H9 (cell line): ENCODE data around the gene COL4A1. TPM values are rescaled to one million over a fixed set of nuclear protein-coding genes. Genes with fewer than 3 reads are reported as not detected.

Source experiments
- DNase-seq: peaks from one replicate; pipeline ENCODE4 v3.0.0-alpha.2; 2017
- H2AFZ ChIP-seq: one replicate; pipeline ENCODE4 v1.6.1; 2013; ENCODE audit warnings: mild to moderate bottlenecking, low read length, control low read depth, moderate library complexity
- H2AK5ac ChIP-seq: 2 replicates; pipeline ENCODE4 v1.6.1; 2013; ENCODE audit warnings: low read length, control low read depth, mixed read lengths; ENCODE audit not compliant: insufficient read length
- H2BK120ac ChIP-seq: one replicate; pipeline ENCODE4 v1.6.1; 2013; ENCODE audit warnings: low read depth, mild to moderate bottlenecking, low read length, control low read depth, inconsistent platforms; ENCODE audit not compliant: poor library complexity, severe bottlenecking
- H2BK12ac ChIP-seq: 2 replicates; pipeline ENCODE4 v1.6.1; 2013; ENCODE audit warnings: low read length, control low read depth, mixed read lengths, low read depth; ENCODE audit not compliant: insufficient read length
- H2BK15ac ChIP-seq: 2 replicates; pipeline ENCODE4 v1.6.1; 2013; ENCODE audit warnings: low read depth, low read length, control low read depth
- H2BK20ac ChIP-seq: one replicate; pipeline ENCODE4 v1.6.1; 2013; ENCODE audit warnings: low read depth, mild to moderate bottlenecking, low read length, control low read depth, inconsistent platforms; ENCODE audit not compliant: poor library complexity, severe bottlenecking
- H2BK5ac ChIP-seq: 2 replicates; pipeline ENCODE4 v1.6.1; 2013; ENCODE audit warnings: low read length, control low read depth, mixed read lengths; ENCODE audit not compliant: insufficient read length
- H3K14ac ChIP-seq: 2 replicates; pipeline ENCODE4 v1.6.1; 2013; ENCODE audit warnings: low read length, control low read depth; ENCODE audit not compliant: insufficient read depth
- H3K18ac ChIP-seq: 2 replicates; pipeline ENCODE4 v1.6.1; 2013; ENCODE audit warnings: low read depth, mild to moderate bottlenecking, mixed read lengths, low read length, control low read depth; ENCODE audit not compliant: insufficient read length
- H3K23ac ChIP-seq: 2 replicates; pipeline ENCODE4 v1.6.1; 2013; ENCODE audit warnings: low read length, control low read depth, mixed read lengths, low read depth; ENCODE audit not compliant: insufficient read length
- H3K23me2 ChIP-seq: 2 replicates; pipeline ENCODE4 v1.6.1; 2013; ENCODE audit warnings: low read depth, mild to moderate bottlenecking, mixed read lengths, low read length, control low read depth; ENCODE audit not compliant: insufficient read length, poor library complexity, severe bottlenecking
- H3K27ac ChIP-seq: 2 replicates; pipeline ENCODE4 v1.5.1; 2013; ENCODE audit warnings: low read length, control low read depth, mixed read lengths, low read depth; ENCODE audit not compliant: insufficient read length
- H3K27me3 ChIP-seq: 2 replicates; pipeline ENCODE4 v1.6.1; 2013; ENCODE audit warnings: low read length, control low read depth, inconsistent platforms; ENCODE audit not compliant: insufficient read depth
- H3K4ac ChIP-seq: 2 replicates; pipeline ENCODE4 v1.6.1; 2013; ENCODE audit warnings: low read depth, mild to moderate bottlenecking, control low read depth, inconsistent platforms, low read length, moderate library complexity
- H3K4me1 ChIP-seq: 2 replicates; pipeline ENCODE4 v1.6.1; 2013; ENCODE audit warnings: low read length, control low read depth, inconsistent platforms; ENCODE audit not compliant: insufficient read depth
- H3K4me2 ChIP-seq: 2 replicates; pipeline ENCODE4 v1.6.1; 2013; ENCODE audit warnings: low read length, control low read depth, mixed read lengths; ENCODE audit not compliant: insufficient read length, insufficient read depth
- H3K56ac ChIP-seq: 2 replicates; pipeline ENCODE4 v1.6.1; 2013; ENCODE audit warnings: low read depth, mild to moderate bottlenecking, mixed read lengths, low read length, control low read depth; ENCODE audit not compliant: insufficient read length
- H3K79me1 ChIP-seq: 2 replicates; pipeline ENCODE4 v1.6.1; 2013; ENCODE audit warnings: low read depth, mild to moderate bottlenecking, moderate library complexity, low read length, control low read depth, inconsistent platforms; ENCODE audit not compliant: insufficient read depth, poor library complexity, severe bottlenecking
- H3K79me2 ChIP-seq: 2 replicates; pipeline ENCODE4 v1.6.1; 2013; ENCODE audit warnings: low read length, control low read depth, inconsistent platforms; ENCODE audit not compliant: insufficient read depth
- H3K9ac ChIP-seq: 2 replicates; pipeline ENCODE4 v1.6.1; 2013; ENCODE audit warnings: low read length, control low read depth, mixed read lengths; ENCODE audit not compliant: insufficient read length; ENCODE audit errors: extremely low read depth
- H3K9me3 ChIP-seq: one replicate; pipeline ENCODE4 v1.6.1; 2013; ENCODE audit warnings: low read depth, low read length, inconsistent platforms; ENCODE audit not compliant: control insufficient read depth
- H3T11ph ChIP-seq: one replicate; pipeline ENCODE4 v1.6.1; 2013; ENCODE audit warnings: mild to moderate bottlenecking, low read length, control low read depth, inconsistent platforms
- H4K20me1 ChIP-seq: one replicate; pipeline ENCODE4 v1.6.1; 2013; ENCODE audit not compliant: control insufficient read depth, insufficient read length, insufficient read depth
- H4K5ac ChIP-seq: 2 replicates; pipeline ENCODE4 v1.6.1; 2013; ENCODE audit warnings: low read depth, mild to moderate bottlenecking, mixed read lengths, low read length, control low read depth; ENCODE audit not compliant: insufficient read length
- H4K8ac ChIP-seq: replicated peaks from 2 replicates; pipeline ENCODE4 v1.6.1; 2013; ENCODE audit warnings: low read length, control low read depth, mixed read lengths, low read depth; ENCODE audit not compliant: insufficient read length
- H4K91ac ChIP-seq: 2 replicates; pipeline ENCODE4 v1.6.1; 2013; ENCODE audit warnings: low read depth, mild to moderate bottlenecking, moderate library complexity, mixed read lengths, low read length, control low read depth; ENCODE audit not compliant: insufficient read length
- H3K27ac Mint-ChIP-seq, 3 experiments: 2 replicates in 2 of 3; 3 replicates in 1 of 3; pipeline ENCODE4 v1.8.0; 2020 to 2021; ENCODE audit warnings: mixed read lengths in 3 of 3, mild to moderate bottlenecking in 1 of 3, moderate library complexity in 1 of 3
- H3K27me3 Mint-ChIP-seq: 2 replicates; pipeline ENCODE4 v1.8.0; 2021; ENCODE audit warnings: low read depth, mild to moderate bottlenecking, moderate library complexity, mixed read lengths
- H3K36me3 Mint-ChIP-seq, 3 experiments: 2 replicates in 2 of 3; 3 replicates in 1 of 3; pipeline ENCODE4 v1.8.0; 2020 to 2021; ENCODE audit warnings: low read depth in 3 of 3, mixed read lengths in 3 of 3; ENCODE audit not compliant: insufficient read depth in 1 of 3
- H3K4me1 Mint-ChIP-seq, 2 experiments: 2 replicates each; pipeline ENCODE4 v1.8.0; 2020; ENCODE audit warnings: mixed read lengths in 2 of 2
- H3K4me3 Mint-ChIP-seq, 2 experiments: 2 replicates in 1 of 2; 3 replicates in 1 of 2; pipeline ENCODE4 v1.8.0; 2020 to 2021; ENCODE audit warnings: mild to moderate bottlenecking in 2 of 2, mixed read lengths in 2 of 2, moderate library complexity in 1 of 2
- H3K9me3 Mint-ChIP-seq, 2 experiments: 2 replicates in 1 of 2; 3 replicates in 1 of 2; pipeline ENCODE4 v1.8.0; 2020; ENCODE audit warnings: mild to moderate bottlenecking in 2 of 2, mixed read lengths in 2 of 2, moderate library complexity in 1 of 2
- CTCF ChIP-seq: fragments of 200-600 bp; sonication (generic); conservative IDR thresholded peaks from 3 replicates; pipeline ENCODE4 v1.8.0; 2021; ENCODE audit warnings: antibody characterized with exemption, mild to moderate bottlenecking
- WGBS: extraction: QIAGEN DNeasy Blood & Tissue Kit; methylation state at CpG from one replicate; pipeline ENCODE4 v1.1.7; 2013; ENCODE audit warnings: missing lambda C conversion rate, low lambda C conversion rate, mixed read lengths; ENCODE audit not compliant: insufficient read length; ENCODE audit errors: extremely low coverage; 5-methylcytosine and 5-hydroxymethylcytosine counted together
- total RNA-seq: library from RNA; stranded (reverse); gene quantifications from 2 replicates; pipeline ENCODE4 v1.2.1, GENCODE V29; 2021

The COL4A1 gene
- total RNA-seq, 1 experiment from 2014 or later = 73.1 TPM

GRCh38 chr13:110297011-110297410 is 9.9 kb downstream of the COL4A1 start:
- H3K14ac ChIP-seq = no peak overlapping the region
- TF ChIP-seq CTCF = no peak
- no peak overlapping the region for H2BK20ac ChIP-seq
- no peak overlapping the region for H3K27ac ChIP-seq
- H2BK15ac ChIP-seq = no peak overlapping the region
- H3K27ac Mint-ChIP-seq = no peak overlapping the region
- no CpG with 5 or more reads among the region's 6 CpGs for WGBS
- H3K9me3 Mint-ChIP-seq = no peaks in the 10 kb centered on the region
- H3K23me2 ChIP-seq = no peaks in the 10 kb centered on the region
- H3T11ph ChIP-seq = no peak overlapping the region
- H3K18ac ChIP-seq = no peak overlapping the region
- H3K4me2 ChIP-seq = no peak overlapping the region
- H3K79me2 ChIP-seq = peaks cover 2% of the 10 kb centered on the region; the same call in 1 of the 2 replicates
- H3K4me1 Mint-ChIP-seq = peaks cover 25 to 28% of the 10 kb centered on the region in 2 experiments
- no peaks in the 10 kb centered on the region; a peak in 1 of 7 replicates for H3K36me3 Mint-ChIP-seq
- no peak overlapping the region for H3K23ac ChIP-seq
- H3K4me1 ChIP-seq = no peaks in the 10 kb centered on the region; the same call in 1 of the 2 replicates
- no peak overlapping the region for H3K9ac ChIP-seq
- DNase-seq = no peak
- no peak overlapping the region for H2AFZ ChIP-seq
- no peaks in the 10 kb centered on the region for H3K27me3 ChIP-seq
- H3K4ac ChIP-seq = no peak overlapping the region
- no peak overlapping the region for H2AK5ac ChIP-seq
- H3K79me1 ChIP-seq = no peaks in the 10 kb centered on the region
- H3K9me3 ChIP-seq = no peaks in the 10 kb centered on the region
- no peak overlapping the region for H2BK120ac ChIP-seq
- H2BK5ac ChIP-seq = no peak overlapping the region
- no peak overlapping the region for H3K56ac ChIP-seq
- H4K91ac ChIP-seq = no peak overlapping the region
- H4K20me1 ChIP-seq = no peaks in the 10 kb centered on the region
- H2BK12ac ChIP-seq = no peak overlapping the region
- no peak overlapping the region for H3K4me3 Mint-ChIP-seq
- no peak overlapping the region for H4K5ac ChIP-seq
- H3K27me3 Mint-ChIP-seq = peaks cover 4% of the 10 kb centered on the region
- H4K8ac ChIP-seq = no peak overlapping the region
